Glomerular visceral epithelial cell (primary cell): ENCODE data around the gene PML.

Source experiments
- DNase-seq: peaks from one replicate; pipeline ENCODE4 v3.0.0-alpha.2; 2016; ENCODE audit errors: extremely low spot score

The PML gene

DNA sequence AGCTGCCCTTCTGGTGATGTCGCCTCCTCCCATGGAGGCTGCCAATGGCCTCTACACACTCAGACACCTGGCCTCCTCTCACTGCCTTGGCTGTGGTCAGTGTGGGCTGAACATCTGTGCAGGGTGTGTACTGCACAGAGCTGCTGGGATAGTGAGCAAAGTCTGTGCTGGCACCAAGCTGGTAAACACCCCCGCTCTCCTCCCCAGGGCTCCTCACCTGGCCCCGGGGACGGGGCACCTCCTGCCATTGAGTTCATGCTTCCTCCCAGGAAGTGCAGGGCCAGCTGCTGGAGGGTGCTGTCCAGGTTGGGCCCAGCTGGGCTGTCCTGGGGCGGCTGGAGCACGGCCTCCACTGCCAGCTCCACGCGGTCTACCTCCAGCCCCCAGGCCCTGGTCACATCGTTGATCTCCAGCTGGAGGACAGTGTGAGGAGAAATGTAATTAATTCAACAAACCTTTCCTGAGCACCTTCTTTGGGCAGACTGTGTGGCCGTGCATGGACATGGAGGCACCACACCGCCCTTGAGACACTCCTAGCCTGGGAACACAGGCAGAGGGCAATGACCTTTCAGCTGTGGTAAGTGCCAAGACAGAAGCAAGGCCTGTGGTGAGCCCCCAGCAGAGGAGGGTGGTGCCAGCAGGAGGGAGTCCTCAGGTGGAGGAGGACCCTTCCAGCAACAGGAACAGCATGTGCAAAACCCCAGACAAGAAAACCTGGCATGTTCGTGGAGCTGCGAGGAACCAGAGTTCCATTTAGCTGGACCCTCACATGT, 9.2 kb upstream of the PML start:
- peak; percentile 93 for DNase-seq

GRCh38 chr15:73986055-73986775, 8.3 kb upstream of the PML start:
- DNase-seq = peak; percentile 62

DNA sequence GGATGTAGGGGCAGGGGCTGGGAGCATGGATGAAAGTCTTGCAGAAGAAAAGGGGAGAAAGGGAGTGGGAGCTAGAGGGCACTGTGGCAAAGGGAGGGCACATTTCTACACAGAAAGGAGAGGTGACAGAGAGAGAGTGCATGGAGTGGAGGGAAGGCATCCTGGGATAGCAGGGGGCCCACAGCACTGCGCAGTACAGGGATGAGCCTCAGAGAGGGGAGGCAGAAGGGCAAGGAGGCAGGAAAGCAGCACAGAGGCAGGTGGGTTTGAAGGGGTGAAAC, 7.8 kb upstream of the PML start:
- no peak for DNase-seq

DNA sequence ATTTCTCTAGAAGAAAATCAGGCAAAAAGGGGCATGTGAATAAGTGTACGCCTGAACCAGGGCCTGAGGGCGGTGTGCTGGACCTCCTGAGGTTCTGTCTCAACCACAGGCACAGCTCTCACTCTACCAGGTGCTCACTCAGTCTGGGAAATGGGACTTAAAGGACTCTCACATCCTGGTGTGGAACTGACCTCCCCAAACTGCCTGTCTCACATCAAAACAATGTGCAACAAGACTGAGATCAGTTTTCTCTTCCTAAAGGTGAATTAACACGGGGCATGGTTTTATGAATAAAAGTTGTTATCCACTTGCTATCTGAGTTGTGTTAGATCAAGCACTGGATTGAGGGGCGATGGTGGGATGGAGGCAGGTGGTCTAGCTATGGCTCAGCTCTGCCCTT, 7.3 kb upstream of the PML start:
- peak; percentile 45 for DNase-seq

GRCh38 chr15:73987681-73988444, 6.7 kb upstream of the PML start:
- DNase-seq = peak; percentile 94

DNA sequence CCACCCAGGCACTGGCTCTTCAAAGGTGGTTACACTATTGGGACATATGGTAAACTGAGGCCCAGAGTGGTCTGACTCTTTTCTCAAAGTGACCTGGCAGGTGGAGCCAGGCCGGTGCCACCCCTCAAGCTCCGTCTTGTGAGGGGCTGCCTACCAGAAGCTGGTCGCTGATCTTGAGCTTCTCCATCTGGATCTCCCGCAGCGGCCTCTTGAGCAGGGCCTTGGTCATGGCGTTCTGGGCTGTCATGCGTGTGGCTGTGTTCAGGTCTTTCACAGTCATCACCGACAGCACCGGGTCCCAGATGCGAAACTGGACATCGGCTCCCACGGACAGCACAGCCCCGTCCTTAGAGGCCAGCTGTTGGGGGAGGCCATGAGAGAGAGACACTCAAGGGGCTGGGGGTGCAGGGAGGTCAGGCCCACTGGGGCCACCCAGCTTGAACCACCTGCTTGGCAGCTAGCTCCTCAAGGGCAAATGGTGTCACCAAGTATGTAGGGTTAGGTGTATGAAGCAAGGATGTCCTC, 6.0 kb upstream of the PML start:
- no peak for DNase-seq

DNA sequence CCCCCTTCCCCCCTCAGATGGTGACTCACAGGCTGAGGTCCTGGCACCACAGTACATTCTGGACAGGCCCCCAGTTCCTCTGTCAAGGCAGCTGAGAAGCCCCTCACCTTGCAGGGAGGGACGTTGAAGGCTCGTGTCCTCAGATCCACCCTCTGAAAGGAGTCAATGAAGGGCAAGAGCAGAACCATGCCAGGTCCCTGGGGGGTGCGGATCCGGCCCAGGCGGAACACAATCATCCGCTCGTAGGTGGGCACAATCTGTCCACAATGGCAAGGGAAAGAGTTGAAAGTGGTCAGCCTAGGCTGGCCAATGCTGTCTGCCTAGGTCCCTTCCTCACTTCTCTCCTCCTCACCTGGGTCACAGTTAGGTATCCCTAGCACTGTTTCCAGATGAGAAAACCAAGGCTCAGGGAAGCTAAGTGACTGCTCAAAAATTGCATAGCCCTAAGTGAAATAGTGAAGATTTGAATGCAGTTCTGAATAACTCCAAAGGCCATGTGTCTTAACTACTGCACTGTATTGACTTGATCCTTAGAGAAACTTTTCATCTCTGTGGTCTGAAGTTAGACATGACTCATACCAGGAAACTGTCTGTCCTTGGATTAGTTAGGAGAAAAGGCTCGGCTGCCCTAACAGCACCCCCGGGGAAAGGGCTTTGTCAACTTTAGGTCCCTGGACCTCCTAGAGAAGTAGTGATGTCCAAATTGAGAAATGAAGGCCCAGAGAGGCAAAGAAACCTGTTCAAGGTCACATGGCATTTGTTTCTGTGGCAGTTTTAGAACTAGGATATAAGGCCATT, 5.3 kb upstream of the PML start:
- DNase-seq = peak; percentile 86

GRCh38 chr15:73990250-73991005, 4.1 kb upstream of the PML start:
- no peak for DNase-seq

GRCh38 chr15:73991260-73991659, 3.3 kb upstream of the PML start:
- DNase-seq = peak; percentile 58

DNA sequence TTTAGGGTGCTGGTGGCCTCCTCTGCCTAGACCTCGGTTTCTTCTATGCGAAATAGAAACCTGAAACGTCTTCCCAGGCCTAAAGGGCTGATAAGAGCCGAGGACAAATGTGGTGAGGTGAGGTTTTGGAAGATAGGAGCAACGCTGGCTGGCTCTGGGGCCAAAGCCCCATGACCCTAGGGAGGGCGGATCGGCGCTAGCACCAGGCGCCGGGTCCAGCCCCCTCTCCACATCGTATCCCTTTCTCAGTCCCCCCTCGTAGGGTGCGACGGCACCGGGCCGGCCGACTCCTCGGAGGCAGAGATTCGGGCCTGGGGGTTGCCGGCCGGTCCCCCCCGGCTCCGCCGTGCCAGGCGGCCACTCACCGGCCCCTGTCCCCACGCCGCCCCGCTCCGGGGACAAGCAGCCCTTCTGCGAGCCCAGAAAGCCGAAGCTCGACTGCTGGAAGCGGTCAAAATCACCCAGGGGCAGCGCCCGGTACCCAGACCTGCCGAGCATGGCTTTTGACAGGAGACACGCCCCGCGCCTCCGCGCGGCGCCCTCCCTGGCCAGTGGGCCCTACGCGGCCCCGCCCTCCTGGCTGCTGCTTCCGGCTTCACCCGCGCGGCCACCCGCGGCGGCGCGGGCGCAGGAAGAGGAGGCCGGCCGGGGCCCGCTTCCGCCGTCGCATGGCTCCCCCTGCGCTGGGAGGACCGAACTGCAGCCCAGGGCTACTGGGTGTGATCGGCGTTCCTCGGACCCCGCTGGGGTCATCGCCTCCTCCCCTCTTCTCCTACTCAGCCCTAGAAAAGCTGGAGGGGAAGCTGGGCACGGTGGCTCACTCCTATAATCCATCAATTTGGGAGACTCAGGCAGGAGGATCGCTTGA, 2.6 kb upstream of the PML start, which contains the start of gene STOML1:
TSS of gene STOML1 (minus strand) at position 570 of the 868 bp plus-strand sequence. CDS start at position 498, 72 bp downstream.
- DNase-seq = peak; percentile 95

DNA sequence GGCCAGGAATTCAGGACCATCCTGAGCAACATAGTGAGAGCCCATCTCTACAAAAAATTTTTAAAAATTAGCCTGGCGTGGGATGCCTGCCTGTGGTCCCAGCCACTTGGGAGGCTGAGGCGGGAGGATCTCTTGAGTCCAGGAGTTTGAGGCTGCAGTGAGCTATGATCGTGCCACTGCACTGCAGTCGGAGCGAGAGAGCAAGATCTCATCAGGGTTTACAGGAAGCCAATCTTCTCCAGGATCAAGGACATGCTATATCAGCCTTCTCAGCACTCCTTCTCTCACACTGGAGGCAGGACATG, 2.0 kb upstream of the PML start:
- DNase-seq = no peak

- no peak for DNase-seq
These were observed 1.1 kb upstream of the PML start for GRCh38 chr15:73993211-73993994.

DNA sequence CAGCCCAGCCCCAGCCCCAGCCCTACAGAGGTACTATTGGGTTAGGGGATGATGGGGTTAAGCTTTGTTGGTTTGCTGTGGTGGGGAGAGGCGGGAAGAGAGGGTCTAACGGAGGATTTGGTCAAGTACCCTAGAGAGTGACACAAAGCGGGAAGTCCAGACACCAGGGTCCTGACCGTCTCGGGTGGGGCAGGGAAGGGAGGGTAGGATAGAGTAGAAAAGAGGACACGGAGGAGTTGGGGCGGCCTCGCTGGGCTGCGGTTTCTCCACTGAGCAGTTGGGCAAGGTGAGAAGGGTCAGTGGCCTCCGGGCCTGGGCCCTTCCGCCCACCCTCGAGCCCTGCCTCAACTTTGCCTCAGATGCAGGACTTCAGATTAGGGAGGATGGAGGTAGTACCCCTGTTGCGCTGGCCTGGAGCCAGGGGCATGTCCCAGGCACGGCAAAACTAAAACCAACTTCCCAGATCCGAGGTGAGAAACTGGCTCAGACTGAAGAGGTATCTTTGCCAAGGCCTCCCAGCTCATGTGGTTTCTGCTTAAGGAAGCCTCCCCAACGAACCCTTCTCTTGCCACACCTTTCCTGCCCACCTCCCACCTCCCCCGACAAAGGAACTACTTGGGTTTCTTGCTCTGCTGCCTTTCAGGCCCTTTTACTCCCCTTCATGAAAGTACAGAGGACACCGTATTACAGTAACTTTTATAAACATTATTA, 551 bp downstream of the PML start:
- DNase-seq = peak; percentile 28

GRCh38 chr15:73996267-73996666, 1.8 kb downstream of the PML start:
- DNase-seq = no peak

GRCh38 chr15:73996939-73997338, 2.4 kb downstream of the PML start:
- DNase-seq = peak; percentile 65

GRCh38 chr15:73997986-73998385, 3.5 kb downstream of the PML start:
- DNase-seq = no peak

GRCh38 chr15:74006774-74007639, 12.5 kb downstream of the PML start:
- no peak for DNase-seq
